HG02884 (cell line): ENCODE data around the gene PTPRK.

Experiments
- ATAC-seq: cut with Tn5 transposase; IDR thresholded peaks from one replicate; pipeline ENCODE4 v1.9.1; 2021; ENCODE audit warnings: mild to moderate bottlenecking, moderate library complexity; ENCODE audit not compliant: unreplicated experiment

Gene PTPRK

GRCh38 chr6:128395596-128395995, 124.8 kb downstream of the PTPRK start:
- ATAC-seq, result no peak

GRCh38 chr6:128395188-128395587, 125.2 kb downstream of the PTPRK start:
- ATAC-seq, result no peak

GRCh38 chr6:128394167-128394566, 126.2 kb downstream of the PTPRK start:
- ATAC-seq, result no peak

GRCh38 chr6:128389820-128390534, 130.4 kb downstream of the PTPRK start:
- ATAC-seq, result no peak

GRCh38 chr6:128388380-128388779, 132.0 kb downstream of the PTPRK start:
- no peak for ATAC-seq

- ATAC-seq, result no peak
These were observed 139.5 kb downstream of the PTPRK start for GRCh38 chr6:128380891-128381290.

GRCh38 chr6:128379577-128379976, 140.8 kb downstream of the PTPRK start:
- ATAC-seq, result no peak

GRCh38 chr6:128376952-128377503, 143.4 kb downstream of the PTPRK start:
- ATAC-seq, result no peak

- no peak for ATAC-seq
These were observed 149.3 kb downstream of the PTPRK start for GRCh38 chr6:128371136-128371535.

GRCh38 chr6:128370072-128370471, 150.3 kb downstream of the PTPRK start:
- no peak for ATAC-seq

- no peak for ATAC-seq
These were observed 152.0 kb downstream of the PTPRK start for GRCh38 chr6:128368213-128368944.

- no peak for ATAC-seq
These were observed 153.0 kb downstream of the PTPRK start for GRCh38 chr6:128367437-128367836.

GRCh38 chr6:128365520-128366160, 154.8 kb downstream of the PTPRK start:
- ATAC-seq, result no peak

- ATAC-seq, result no peak
These were observed 155.5 kb downstream of the PTPRK start for GRCh38 chr6:128364766-128365519.

GRCh38 chr6:128363020-128363813, 157.2 kb downstream of the PTPRK start:
- no peak for ATAC-seq

GRCh38 chr6:128361378-128361777, 159.0 kb downstream of the PTPRK start:
- ATAC-seq, result no peak

GRCh38 chr6:128358244-128358776, 162.1 kb downstream of the PTPRK start:
- ATAC-seq, result no peak

- no peak for ATAC-seq
These were observed 162.8 kb downstream of the PTPRK start for GRCh38 chr6:128357392-128358130.

GRCh38 chr6:128352366-128352765, 168.0 kb downstream of the PTPRK start:
- ATAC-seq, result no peak
